Esophagus muscularis mucosa (tissue), 3 donors: Measurements from ENCODE around the gene PDF.

Experiments
- CTCF ChIP-seq, 3 experiments: fragments of 200-600 bp in 2 of 3; fragments of 450-650 bp in 1 of 3; sonication (generic) in 2 of 3; IDR thresholded peaks; one replicate each; pipeline ENCODE4 v1.5.1; 2017 to 2019; ENCODE audit warnings: antibody characterized with exemption in 3 of 3, mild to moderate bottlenecking in 2 of 3, moderate library complexity in 1 of 3
- POLR2AphosphoS5 ChIP-seq, 2 donors: sonication (generic); formaldehyde crosslinking; IDR thresholded peaks; one replicate each; pipeline ENCODE4 v1.6.1; 2017; ENCODE audit warnings: antibody characterized with exemption in 2 of 2

GRCh38 chr16:69283851-69284250, 46.5 kb downstream of the PDF start:
- TF ChIP-seq CTCF (IDR thresholded peaks at IDR 0.05) (no peak), POLR2AphosphoS5 (IDR thresholded peaks at IDR 0.05) (no peak)
